Liver (tissue), 3 donors: ENCODE measurements around the gene SLC6A7.

Experiments used
- CTCF ChIP-seq: fragments of 150-350 bp; IDR thresholded peaks from 2 replicates; pipeline ENCODE4 v1.5.1; 2017; ENCODE audit warnings: improper control_type of control experiment, low read depth, low read length; ENCODE audit not compliant: missing input control
- FOXA2 ChIP-seq: IDR thresholded peaks from 2 replicates; pipeline ENCODE4 v1.6.1; 2016; ENCODE audit warnings: antibody characterized with exemption
- JUND ChIP-seq, 2 donors: IDR thresholded peaks; 2 replicates each; pipeline ENCODE4 v1.6.1; 2016; ENCODE audit warnings: antibody characterized with exemption in 2 of 2
- MAX ChIP-seq: IDR thresholded peaks from 2 replicates; pipeline ENCODE4 v1.6.1; 2016; ENCODE audit warnings: antibody characterized with exemption
- TF ChIP-seq, protein P1 (sequence below): IDR thresholded peaks from 2 replicates; pipeline ENCODE4 v1.6.1; 2016; ENCODE audit warnings: antibody characterized with exemption
- donor health status: healthy.
- donor health status: healthy.

DNA sequence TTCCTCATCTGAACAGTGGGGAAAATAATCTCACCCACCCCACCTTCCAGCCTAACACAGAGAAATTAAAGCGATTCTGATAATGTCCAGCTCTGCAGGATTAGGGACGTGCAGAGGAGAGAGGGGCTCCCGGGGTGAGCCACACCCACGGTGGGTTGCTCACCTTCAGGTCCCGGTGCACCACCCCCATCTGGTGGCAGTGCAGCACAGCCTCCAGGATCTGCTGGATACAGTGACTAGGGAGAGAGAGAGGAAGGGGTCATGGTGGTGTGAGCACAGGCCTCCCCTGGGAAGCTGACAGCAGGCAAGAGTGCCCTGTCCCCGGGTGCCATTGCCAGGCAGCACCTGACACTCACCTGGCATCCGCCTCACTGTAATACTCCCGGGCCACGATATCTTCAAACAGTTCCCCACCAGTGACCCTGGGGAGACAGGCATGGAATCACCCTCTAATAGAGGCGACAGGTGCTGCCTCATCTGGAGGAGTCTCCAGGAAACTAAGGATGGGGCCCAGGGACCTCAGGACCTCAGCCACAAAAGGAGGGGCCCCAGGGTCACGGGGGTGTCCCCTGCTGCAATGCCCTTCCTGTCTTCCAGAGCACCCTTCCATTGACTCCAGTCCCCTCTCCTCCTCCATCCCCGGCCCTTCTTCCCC is 66.7 kb downstream of the SLC6A7 start:
- TF ChIP-seq CTCF, result no peak
- TF ChIP-seq, protein P1, sequence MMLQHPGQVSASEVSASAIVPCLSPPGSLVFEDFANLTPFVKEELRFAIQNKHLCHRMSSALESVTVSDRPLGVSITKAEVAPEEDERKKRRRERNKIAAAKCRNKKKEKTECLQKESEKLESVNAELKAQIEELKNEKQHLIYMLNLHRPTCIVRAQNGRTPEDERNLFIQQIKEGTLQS, result no peak
- TF ChIP-seq MAX, result no peak
- no peak for TF ChIP-seq FOXA2
- TF ChIP-seq JUND (IDR thresholded peaks at IDR 0.05), result no peak
